HG03558 (cell line): Measurements from ENCODE around the gene KRT38.
"Not testable (repeated sequence)": the region's sequence is repeated elsewhere in the genome, so short reads cannot be mapped to it uniquely, and the experiment has no call there.

Source experiments
- ATAC-seq: cut with Tn5 transposase; IDR thresholded peaks from one replicate; pipeline ENCODE4 v1.9.1; 2021; ENCODE audit warnings: moderate number of reproducible peaks; ENCODE audit not compliant: unreplicated experiment; ENCODE audit errors: extremely low read depth

The KRT38 gene

DNA sequence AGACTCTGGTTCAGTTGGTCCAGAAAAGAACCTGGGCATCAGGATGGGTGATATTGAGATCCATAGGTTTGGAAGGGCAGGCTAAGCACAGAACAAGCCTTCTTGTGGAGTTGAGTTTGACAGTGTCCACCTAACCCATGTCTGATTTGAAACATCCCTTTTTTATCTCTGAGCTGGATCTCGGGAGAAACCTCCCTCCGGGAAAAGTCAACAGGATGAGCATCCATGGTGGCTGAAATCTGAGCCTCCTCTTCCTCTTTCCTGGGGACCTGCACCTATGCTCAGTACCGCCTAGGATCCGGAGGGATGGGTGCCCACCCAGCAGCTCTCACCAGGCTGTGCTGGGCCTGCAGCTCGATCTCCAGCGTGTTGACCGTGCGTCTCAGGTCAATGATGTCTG lies 23.0 kb upstream of the KRT38 start:
- no peak for ATAC-seq

DNA sequence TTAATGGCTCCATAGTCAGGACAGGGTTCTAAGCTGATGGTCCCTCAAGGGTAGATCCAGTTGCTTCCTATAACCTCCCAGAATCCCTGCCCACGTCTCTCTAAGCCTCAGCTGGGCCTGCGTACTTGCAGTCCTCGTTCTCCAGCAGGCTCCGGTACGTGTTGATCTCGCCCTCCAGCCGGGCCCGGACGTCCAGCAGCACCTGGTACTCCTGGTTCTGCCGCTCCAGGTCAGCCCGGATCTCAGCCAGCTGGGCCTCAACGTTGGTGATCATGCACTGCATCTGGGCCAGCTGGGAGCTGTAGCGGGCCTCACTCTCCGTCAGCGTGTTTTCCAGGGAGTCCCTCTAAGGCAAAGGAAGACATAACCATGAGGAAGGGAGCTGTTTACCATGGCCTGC lies 21.9 kb upstream of the KRT38 start:
- no peak for ATAC-seq

DNA sequence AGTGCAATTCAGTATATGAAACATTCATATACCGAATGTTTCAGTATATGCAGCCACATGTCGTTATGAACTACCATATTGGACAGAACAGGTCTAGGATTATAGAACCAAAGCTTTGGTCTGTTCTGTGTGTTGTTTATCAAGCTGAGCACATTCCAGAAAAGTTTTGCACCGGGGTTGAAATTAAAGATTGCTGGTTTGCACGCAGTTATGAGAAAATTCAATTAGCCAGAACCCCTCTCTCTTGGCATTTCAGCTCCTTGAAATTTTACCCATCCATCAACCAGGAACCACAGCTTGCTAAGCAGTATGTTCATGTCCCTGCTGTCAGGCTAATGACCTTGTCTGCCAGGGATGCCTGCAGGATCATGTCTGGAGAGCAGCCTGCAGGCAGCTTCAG lies 16.9 kb upstream of the KRT38 start:
- ATAC-seq, result no peak

DNA sequence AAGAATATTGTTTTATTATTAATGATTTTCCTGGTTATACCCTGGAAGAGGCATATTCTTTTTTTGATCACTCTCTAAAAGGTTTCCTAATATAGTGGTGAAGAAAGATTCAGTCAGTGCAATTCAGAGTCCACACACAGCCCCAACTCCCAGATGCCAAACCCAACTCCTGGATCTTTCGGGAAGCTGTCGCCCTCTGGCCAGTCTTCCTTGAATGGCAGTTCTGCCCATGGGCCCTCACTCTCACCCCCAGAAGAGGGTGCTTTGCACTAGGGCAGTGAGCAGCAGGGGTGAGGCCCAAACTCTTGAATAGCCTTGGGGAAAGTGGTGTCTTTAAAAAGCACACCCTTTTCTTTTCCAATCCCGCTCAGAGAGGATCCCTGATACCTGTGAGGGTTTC lies 15.4 kb upstream of the KRT38 start:
- ATAC-seq, result no peak

DNA sequence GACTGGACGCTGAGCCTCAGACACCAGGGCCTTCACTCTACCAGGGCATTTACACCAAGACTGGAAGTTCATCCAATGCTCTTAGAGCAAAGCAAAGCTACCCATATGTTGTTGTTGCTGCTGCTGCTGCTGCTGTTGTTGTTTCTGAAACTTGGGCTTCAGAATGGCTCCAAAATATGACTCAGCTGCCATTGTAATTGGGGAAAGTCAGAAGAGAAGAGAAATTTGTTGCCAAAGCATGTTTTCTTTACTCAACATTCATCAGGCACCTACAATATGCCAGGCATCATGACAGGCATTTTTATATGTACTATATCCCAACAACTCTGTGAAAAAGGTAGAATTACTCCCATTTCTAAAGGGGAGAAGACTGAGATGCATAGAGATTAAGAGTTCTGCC lies 14.5 kb upstream of the KRT38 start:
- ATAC-seq, result no peak

DNA sequence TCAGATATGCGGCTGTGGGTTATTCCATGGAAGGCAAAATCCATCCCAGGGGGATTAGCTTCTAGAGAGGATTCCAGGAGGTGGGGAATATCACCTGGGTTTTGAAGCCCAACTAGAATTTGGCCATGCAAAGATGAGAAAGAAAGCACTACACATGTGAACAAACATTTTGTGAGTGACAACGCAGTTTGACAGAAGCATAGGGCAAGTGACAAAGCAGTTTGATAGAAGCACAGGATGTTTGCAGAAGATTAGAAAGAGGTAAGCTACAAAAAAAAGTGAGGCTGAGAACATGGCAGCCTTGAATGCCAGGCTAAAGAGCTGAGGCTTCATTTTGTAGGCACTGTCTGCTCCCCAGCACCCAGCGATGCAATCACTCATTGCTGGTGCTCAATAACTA lies 12.3 kb upstream of the KRT38 start:
- no peak for ATAC-seq

DNA sequence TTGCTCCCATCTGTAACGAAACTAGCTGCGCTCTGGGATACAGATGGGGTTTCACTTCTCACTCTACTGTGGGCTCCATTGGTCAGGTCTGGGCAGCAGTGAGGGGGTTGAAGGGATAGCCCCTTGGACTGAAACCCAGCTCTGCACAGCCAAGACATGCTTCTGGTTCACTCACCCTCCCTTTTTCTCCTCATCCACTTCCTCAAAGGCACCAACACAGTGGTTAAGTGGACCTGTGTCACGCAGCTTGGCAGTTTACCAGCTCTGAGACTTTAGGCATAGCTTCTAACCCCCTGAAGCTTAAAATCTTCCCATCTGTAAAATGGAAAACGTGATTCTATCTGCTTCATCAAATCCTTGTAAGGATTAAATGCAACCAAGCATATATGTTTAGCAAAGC lies 11.5 kb upstream of the KRT38 start:
- no peak for ATAC-seq

DNA sequence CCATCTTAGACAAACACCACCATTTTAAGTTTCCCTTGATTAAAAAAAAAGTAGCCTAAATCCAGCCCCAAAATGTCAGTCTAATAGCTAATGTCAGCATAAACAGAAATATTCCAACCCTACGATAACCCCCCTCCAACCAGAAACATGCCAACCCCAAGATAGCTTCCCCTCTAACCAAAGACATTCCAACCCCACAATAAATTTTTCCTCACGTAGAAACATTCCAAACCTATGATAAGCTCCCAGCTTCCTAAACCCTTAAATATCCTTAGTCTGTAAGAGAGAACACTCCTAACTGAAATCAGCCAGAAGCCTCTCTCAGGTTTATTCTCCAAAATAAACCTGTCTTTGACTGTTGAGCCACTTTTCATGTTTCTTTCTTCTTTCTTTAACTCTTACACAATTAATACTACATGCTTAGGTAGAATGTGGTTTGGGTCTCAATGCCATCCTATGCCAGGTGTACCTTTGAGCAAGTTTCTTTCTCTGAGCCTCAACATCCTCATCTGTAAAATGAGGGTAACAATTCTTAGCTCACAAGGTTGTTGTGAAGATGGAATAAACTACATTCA lies 10.5 kb upstream of the KRT38 start:
- ATAC-seq, result no peak

DNA sequence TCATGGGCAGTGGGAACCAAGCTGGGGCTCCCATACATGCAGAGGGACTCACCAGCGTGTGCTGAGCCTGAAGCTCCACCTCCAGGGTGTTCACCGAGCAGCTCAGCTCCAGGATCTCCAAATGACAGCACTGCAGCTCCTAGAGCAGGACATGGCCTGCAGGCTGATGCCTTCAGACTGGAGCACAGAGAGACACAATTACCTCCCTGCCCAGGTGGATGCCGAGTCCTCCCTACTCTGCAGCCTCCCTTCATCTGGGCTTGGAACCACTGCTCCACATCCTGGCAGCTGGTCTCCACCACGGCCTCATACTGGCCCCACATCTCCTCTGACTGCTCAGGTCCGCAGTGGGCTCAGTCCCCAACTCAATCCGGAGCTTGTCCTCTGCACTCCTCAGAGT lies 8.2 kb upstream of the KRT38 start:
- ATAC-seq, result no peak

DNA sequence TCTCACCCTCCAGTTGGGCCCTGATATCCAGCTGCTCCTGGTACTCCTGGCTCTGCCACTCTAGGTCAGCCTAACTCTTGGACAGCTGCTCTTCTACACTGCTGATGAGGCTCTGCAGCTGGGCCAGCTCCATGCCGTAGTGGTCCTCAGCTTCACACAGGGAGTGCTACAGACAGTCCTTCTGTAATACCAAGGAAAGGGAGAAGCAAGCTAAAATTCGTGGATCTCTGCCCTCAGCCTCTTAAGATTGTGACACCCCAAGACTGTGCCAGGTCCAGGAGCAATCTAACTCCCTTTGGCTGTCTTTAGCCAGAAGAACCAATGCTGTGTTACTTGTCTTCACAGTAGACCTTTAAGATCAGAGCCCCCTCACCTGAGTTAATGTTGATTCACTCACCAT lies 7.7 kb upstream of the KRT38 start:
- no peak for ATAC-seq

DNA sequence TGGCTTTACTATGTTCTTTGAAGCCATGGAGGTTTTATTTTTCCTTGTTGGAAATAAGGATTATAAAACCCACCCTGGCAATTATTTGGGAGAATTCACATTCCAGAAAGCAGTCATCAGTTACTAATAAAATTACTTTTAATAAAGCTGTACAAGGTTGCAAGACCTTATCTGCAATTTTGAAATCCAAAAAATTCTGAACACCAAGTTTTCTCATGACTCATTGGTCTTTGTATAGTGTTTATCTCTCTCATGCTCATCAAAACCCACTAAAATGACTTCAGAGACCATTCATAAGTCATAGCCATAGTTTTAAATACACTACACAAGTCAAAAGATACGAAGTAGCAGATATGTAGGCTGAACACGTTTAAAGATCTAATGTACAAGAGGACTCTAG lies 6.0 kb upstream of the KRT38 start:
- ATAC-seq, result no peak

DNA sequence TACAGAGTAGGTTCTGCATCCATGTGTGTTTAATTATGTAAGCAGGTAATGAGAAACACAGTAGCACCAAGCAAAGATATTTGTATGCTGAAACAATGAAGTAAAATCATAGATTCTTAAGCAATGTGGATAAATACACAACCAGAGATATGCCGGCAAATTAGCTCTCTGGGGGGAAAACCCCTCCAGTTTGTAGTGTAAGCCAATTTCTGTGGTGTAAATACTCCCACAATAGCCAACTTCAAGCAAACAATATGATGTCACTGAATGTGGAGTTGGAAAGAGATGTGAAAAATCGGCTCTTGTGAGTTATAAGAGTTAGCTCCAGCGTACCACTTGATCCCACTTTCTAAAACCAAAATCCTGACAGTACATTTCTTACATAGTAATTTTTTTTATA lies 3.9 kb upstream of the KRT38 start:
- ATAC-seq, result no peak

DNA sequence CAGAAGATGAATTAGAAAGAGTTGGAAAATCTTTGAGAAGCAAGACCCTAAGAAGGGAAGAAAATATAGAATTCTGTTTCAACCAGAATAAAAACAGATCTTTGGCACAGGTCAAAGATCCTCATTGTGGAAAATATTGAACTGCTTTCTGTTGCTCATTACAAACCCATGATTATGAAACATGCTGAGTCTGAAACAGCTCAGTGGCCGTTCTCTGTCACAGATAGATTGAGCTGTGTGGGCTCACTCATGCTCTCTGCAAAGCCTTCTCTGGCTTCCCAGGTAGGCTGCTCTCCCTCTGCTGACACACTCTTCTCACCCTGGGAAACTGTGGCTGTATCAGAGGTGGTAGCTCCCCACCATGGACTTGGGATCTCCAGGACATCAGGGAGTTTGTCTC lies 3.4 kb upstream of the KRT38 start:
- ATAC-seq, result no peak

DNA sequence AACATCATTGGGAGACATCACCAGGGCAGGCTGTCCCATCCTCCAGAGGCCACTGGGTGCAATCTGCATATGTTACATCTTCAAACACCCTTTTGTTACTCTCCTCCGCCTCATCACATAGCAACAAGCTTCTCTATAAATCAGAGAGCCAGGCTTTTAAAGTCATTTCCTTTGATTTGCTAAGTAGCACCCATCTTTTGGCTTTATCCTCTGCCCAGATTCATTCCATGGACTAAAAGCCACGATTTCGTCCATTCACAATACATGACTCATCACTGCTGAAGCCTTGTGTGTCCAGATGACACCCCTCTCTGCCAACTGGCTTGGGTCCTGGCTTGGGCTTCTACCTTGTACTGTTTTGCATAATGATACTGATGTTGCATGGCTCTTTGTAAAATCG lies 2.0 kb upstream of the KRT38 start:
- ATAC-seq, result no peak

DNA sequence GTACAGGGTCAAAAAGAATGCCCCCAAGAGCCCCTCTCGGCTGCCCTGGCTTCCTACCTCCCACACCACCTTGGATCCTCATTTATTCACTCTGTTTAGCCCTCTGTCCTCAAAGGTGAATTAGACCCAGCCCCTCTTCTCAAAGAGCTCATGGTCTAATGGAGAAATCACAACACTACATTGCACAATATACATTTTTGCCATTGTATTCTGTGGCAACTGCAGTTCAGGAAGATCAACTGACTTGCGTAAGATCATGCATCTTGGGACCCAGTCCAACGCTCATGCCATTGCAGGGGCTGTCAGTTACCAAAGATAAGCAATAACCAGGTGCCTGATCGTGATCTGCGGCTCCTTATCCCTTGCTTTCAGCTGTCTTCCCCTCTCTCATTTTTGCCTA lies 1.4 kb downstream of the KRT38 start:
- no peak for ATAC-seq

DNA sequence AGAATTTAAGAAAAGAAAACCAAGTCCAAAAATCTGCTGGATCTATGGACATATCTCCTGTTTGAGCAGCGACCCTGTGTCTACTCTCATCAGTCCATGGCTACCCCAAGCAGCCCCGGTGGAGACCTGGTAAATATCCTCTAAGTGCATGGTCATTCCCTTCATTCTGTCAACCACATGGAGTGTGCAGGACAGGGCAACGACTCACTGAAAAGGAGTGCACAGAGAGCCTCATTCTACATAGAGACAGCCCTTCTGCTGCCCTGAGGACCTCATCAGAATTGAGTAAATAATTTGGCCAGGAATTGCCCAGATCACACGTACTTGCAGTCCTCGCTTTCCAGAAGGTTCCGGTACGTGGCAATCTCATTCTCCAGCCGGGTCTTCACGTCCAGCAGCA lies 3.0 kb downstream of the KRT38 start:
- no peak for ATAC-seq

DNA sequence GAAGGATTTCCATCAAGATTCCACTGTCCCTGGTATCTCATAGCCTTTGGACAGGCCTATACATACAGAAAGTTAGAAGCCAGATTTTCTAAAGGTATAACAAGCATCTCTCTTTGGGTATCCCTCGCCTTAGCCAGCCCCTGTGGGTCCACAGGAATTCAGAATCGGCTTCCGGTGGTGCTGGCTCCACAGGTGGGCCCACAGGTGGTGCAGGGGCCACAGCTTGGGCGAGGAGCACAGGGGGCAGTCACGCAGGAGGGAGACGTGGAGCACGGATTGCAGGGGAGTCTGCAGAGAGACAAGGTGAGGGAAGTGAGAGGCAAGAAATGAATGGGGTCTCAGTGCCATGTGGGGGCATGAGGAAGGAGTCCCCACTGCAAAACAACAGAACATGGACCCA lies 3.5 kb downstream of the KRT38 start:
- ATAC-seq, result no peak

DNA sequence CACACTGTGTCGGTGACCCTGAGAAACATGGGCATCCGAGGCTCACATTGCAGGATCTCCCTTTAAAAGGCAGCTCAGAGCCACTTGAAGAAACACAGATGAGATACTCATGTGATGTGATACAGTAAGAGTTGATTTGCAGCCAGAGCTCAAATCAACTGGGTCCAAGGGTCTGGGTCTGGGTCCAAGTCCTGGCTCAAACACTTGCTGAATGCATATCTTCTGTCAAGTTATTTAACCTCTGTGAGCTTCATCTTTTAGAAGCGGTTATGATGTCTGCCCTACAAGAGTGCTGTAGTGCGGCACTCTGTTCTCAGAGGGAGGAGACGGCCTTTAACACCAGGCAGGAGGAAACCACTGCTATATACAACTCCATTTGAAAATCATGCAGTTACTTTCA lies 6.4 kb downstream of the KRT38 start:
- no peak for ATAC-seq

DNA sequence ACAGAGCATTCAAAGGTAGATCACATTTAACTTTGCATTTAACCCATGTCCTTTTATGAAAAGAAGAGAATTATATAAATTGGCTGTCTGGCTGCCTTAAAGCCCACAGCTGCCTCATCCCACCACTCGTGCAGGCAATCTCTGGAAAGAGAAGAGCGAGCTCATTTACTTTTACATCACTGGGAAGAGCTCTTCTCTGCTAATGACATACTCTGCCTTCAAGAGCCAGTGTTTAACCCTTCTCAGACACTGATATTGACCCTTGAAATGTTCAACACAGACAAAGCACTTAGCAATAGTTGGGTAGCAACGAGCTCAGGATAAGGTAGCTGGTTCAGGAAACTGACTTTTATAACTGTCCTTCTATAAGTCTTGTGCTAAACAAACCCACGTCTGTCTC lies 6.8 kb downstream of the KRT38 start:
- ATAC-seq, result no peak

DNA sequence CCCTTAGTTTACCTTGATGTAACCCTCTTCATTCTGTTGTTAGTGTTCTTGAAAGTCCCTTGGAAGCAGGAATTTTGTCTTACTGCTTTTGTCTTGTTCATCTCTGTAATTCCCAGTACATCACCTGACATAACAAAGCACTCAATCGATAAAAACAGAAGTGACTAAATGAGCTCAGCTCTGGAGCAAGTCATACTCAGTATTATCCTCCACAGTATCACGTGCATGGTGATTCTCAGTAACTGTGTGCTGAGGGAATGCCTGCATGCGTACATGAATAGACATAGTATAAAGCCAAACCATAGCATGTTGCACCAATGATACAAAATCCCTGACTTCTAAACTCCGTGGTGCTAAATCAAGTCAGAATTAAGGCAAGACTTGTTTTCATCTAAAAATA lies 7.2 kb downstream of the KRT38 start:
- ATAC-seq, result no peak

DNA sequence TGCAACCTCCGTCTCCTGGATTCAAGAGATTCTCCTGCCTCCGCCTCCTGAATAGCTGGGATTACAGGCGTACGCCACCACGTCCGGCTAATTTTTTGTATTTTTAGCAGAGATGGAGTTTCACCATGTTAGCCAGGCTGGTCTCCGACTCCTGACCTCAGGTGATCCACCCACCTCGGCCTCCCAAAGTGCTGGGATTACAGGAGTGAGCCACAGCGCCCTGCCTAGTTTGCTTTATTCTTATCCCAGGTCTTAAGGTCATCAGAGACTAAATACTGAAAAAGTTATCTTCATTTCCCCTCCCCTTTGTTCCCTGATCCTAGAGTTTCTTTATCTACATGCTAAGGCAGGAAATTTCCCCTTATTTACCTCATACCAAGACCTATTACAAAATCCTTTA lies 10.4 kb downstream of the KRT38 start:
- not testable (repeated sequence) for ATAC-seq

DNA sequence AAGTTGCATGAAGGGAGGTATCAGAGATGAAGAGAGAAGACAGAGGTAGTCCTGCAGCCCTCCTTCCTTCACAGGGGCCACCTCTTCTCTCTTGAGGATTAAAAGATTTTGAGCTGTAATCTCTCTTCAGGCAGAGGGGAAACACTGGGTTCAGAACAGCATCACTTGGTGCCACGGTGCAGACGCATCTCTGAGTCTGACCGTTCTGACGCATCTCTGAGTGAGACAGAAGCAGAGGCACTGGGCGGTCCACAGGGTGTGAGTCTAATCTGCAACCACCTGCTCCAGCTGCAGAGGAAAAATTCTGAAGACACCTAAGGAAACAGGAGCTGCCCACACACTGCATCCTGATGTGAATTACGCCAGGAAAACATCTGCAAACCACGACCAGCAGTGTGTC lies 11.1 kb downstream of the KRT38 start:
- no peak for ATAC-seq

DNA sequence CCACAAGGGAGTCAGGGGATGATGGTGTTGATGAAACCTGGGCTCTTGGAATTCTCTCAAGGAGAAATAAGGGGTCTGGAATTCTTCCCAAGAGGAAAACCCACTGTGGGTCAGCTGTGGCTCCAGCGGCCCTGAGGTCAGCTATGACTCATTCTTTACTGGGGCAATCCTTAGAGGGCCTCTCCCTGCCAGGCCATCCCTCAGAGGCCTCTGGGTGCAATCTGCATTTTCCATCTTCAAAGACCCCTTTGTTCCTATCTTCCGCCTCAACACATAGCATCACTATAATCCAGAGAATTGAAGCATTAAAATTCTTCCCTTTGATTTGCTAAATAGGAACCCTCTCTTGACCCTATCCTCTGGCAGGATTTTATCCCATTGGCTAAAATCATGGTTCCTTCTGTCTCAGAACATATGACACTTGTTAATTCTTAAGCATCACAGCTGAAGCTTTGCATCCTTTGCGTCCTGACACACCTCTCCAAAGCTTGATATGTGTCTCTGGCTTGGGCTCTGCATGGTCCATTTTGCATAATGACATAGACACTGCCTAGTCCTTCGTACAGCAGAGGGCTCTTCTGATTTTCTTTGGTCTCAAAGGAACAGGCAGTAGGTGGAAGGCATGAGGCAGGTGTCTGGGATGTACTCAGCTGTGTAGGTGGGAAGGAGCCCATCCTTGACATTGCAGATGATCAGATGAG lies 12.0 kb downstream of the KRT38 start:
- ATAC-seq, result no peak
